Measurements from ENCODE around the gene SMURF2.
"Not testable (repeated sequence)": the region's sequence is repeated elsewhere in the genome, so short reads cannot be mapped to it uniquely, and the experiment has no call there.

Gene SMURF2

DNA sequence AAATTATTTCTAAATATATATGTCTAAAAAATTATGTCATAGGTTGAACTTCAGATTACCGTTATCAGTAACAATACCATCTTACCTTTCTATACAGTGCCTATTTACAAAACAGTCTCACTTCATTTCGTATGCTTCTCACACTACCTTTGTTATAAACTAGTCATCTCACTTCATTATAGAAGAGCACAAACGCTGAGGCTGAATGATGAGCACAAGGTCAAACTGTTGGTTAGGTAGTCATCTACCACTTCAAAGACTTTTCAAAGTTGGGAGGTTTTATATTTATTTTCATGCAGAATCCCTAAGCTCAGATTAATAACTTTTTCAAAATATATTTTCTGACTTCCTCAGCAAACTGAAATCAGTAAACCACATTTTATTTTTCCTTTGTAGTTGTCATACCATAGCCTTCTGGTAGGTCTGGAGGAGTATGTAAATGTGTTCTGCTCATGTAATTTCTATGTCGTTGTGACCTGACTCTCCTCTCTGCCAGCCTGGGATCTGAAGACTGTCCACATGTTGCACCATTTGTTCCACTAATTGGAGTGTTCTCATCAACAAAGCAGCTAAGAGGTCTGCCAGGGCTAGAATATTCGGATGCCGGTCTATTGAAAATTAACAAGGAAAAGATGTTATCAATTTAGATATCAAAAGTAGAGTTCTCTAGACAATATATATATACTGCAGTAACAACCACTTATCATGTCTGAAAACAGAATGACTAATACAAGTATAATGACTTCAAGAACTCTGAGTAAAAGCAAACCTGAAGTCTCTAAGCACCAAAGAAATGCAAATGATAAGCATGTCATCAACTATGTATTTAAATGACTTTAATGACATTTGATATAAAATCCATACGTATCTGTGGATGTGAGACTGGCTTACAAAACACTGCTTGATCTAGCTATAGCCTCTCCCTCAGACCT lies 81.5 kb downstream of the SMURF2 start:
- Histone ChIP-seq H3K4me3 (ENCODE audit: low read length) (no peak overlapping the region), H3K27me3 (replicated peaks; ENCODE audit: control insufficient read depth, insufficient read depth, low read length) (no peaks in the 10 kb centered on the region), H3K4me1 (ENCODE audit: control insufficient read depth, insufficient read depth, low read length) (peaks cover 15% of the 10 kb centered on the region), H3K9me3 (ENCODE audit: control insufficient read depth, low read length) (no peaks in the 10 kb centered on the region), H3K36me3 (ENCODE audit: control insufficient read depth, insufficient read depth, low read length, severe bottlenecking) (peaks cover 50% of the 10 kb centered on the region), H3K9ac (ENCODE audit: low read length) (no peak overlapping the region)
- peak; percentile 33 for DNase-seq (ENCODE audit: low read depth)

DNA sequence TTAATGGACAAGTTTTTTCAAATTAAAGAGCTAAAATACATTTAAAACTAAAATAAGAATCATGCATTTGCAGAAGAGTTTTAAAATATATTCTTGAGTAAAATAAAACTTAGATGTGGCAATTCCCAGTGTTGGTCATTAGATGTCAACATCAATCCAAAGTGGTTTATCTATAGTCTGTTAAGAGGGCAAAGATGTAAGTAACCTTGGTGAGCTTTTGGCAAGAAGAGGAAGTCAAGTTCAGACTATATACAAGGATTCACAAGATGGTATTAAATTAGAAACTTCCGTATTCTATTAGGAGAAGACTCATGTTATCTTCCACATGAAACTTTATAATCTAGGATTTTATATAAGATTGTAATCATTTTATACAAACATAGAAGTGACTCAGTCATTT lies 82.2 kb downstream of the SMURF2 start:
- H3K27me3 ChIP-seq (replicated peaks; ENCODE audit: control insufficient read depth, insufficient read depth, low read length) = no peaks in the 10 kb centered on the region
- H3K4me3 ChIP-seq (ENCODE audit: low read length) = no peak overlapping the region
- H3K36me3 ChIP-seq (ENCODE audit: control insufficient read depth, insufficient read depth, low read length, severe bottlenecking) = peaks cover 45% of the 10 kb centered on the region
- H3K4me1 ChIP-seq (ENCODE audit: control insufficient read depth, insufficient read depth, low read length) = peaks cover 15% of the 10 kb centered on the region
- no peak for DNase-seq (ENCODE audit: low read depth)
- no peaks in the 10 kb centered on the region for H3K9me3 ChIP-seq (ENCODE audit: control insufficient read depth, low read length)
- H3K9ac ChIP-seq (ENCODE audit: low read length) = no peak overlapping the region

GRCh38 chr17:64577025-64577424 lies 85.1 kb downstream of the SMURF2 start:
- not testable (repeated sequence) for DNase-seq (ENCODE audit: low read depth); H3K27me3 ChIP-seq (replicated peaks; ENCODE audit: control insufficient read depth, insufficient read depth, low read length); H3K9me3 ChIP-seq (ENCODE audit: control insufficient read depth, low read length); H3K4me3 ChIP-seq (ENCODE audit: low read length); H3K9ac ChIP-seq (ENCODE audit: low read length)
- peaks cover 29% of the 10 kb centered on the region for H3K4me1 ChIP-seq (ENCODE audit: control insufficient read depth, insufficient read depth, low read length)
- H3K36me3 ChIP-seq (ENCODE audit: control insufficient read depth, insufficient read depth, low read length, severe bottlenecking) = peaks cover 30% of the 10 kb centered on the region

DNA sequence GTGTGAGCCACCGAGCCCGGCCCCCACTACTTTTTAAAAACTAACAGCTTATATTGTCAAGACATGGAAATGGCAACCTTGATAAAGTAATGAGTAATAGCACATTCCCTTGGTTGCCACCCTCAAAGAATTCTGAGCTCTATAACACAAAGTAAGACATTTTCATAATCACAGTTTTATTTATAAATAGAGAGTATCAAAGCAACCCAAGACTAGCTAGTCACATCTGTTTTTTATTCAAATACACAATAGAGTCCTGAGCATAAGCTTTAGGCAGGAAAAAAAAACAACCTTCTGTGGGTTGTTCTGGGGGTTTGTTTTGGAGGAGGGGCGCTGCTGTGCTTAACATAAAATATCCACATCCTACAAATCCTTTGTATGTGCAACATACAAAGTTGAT lies 86.7 kb downstream of the SMURF2 start:
- H3K27me3 ChIP-seq (replicated peaks; ENCODE audit: control insufficient read depth, insufficient read depth, low read length) = no peaks in the 10 kb centered on the region
- H3K4me1 ChIP-seq (ENCODE audit: control insufficient read depth, insufficient read depth, low read length) = peaks cover 28% of the 10 kb centered on the region
- peak; percentile 43 for DNase-seq (ENCODE audit: low read depth)
- no peak overlapping the region for H3K4me3 ChIP-seq (ENCODE audit: low read length)
- peaks cover 33% of the 10 kb centered on the region for H3K36me3 ChIP-seq (ENCODE audit: control insufficient read depth, insufficient read depth, low read length, severe bottlenecking)
- H3K9ac ChIP-seq (ENCODE audit: low read length) = no peak overlapping the region
- no peaks in the 10 kb centered on the region for H3K9me3 ChIP-seq (ENCODE audit: control insufficient read depth, low read length)

- no peak overlapping the region for H3K9ac ChIP-seq (ENCODE audit: low read length)
- H3K4me1 ChIP-seq (ENCODE audit: control insufficient read depth, insufficient read depth, low read length) = peaks cover 26% of the 10 kb centered on the region
- no peaks in the 10 kb centered on the region for H3K27me3 ChIP-seq (replicated peaks; ENCODE audit: control insufficient read depth, insufficient read depth, low read length)
- DNase-seq (ENCODE audit: low read depth) = peak; percentile 60
- no peaks in the 10 kb centered on the region for H3K9me3 ChIP-seq (ENCODE audit: control insufficient read depth, low read length)
- H3K4me3 ChIP-seq (ENCODE audit: low read length) = no peak overlapping the region
- H3K36me3 ChIP-seq (ENCODE audit: control insufficient read depth, insufficient read depth, low read length, severe bottlenecking) = peaks cover 33% of the 10 kb centered on the region
These were observed 87.5 kb downstream of the SMURF2 start for GRCh38 chr17:64574646-64575045.

DNA sequence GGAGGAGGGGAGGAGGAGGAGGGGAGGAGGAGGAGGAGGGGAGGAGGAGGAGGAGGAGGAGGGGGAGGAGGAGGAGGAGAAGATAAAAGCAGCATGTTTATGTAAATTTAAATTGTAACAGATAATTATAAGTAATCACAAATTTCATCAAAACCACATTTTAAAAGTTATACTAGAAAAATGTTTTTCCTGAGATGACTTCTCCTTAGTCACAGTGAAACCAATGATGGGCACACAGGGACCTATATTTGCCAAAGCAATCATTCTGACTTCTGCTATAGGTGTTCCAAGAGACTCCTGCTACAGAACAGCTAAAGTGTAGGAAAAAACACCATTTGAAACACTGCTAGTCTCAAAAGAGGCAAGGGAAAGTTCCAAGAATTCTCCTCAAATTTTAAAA lies 88.9 kb downstream of the SMURF2 start:
- H3K9ac ChIP-seq (ENCODE audit: low read length) = no peak overlapping the region
- H3K9me3 ChIP-seq (ENCODE audit: control insufficient read depth, low read length) = no peaks in the 10 kb centered on the region
- H3K27me3 ChIP-seq (replicated peaks; ENCODE audit: control insufficient read depth, insufficient read depth, low read length) = no peaks in the 10 kb centered on the region
- no peak overlapping the region for H3K4me3 ChIP-seq (ENCODE audit: low read length)
- DNase-seq (ENCODE audit: low read depth) = no peak
- H3K36me3 ChIP-seq (ENCODE audit: control insufficient read depth, insufficient read depth, low read length, severe bottlenecking) = peaks cover 37% of the 10 kb centered on the region
- peaks cover 22% of the 10 kb centered on the region for H3K4me1 ChIP-seq (ENCODE audit: control insufficient read depth, insufficient read depth, low read length)

GRCh38 chr17:64572682-64573154 lies 89.4 kb downstream of the SMURF2 start:
- Histone ChIP-seq H3K27me3 (replicated peaks; ENCODE audit: control insufficient read depth, insufficient read depth, low read length) (no peaks in the 10 kb centered on the region), H3K4me1 (ENCODE audit: control insufficient read depth, insufficient read depth, low read length) (peaks cover 22% of the 10 kb centered on the region), H3K4me3 (ENCODE audit: low read length) (no peak overlapping the region), H3K9ac (ENCODE audit: low read length) (no peak overlapping the region), H3K9me3 (ENCODE audit: control insufficient read depth, low read length) (no peaks in the 10 kb centered on the region), H3K36me3 (ENCODE audit: control insufficient read depth, insufficient read depth, low read length, severe bottlenecking) (peaks cover 35% of the 10 kb centered on the region)
- DNase-seq (ENCODE audit: low read depth) = peak; percentile 67

DNA sequence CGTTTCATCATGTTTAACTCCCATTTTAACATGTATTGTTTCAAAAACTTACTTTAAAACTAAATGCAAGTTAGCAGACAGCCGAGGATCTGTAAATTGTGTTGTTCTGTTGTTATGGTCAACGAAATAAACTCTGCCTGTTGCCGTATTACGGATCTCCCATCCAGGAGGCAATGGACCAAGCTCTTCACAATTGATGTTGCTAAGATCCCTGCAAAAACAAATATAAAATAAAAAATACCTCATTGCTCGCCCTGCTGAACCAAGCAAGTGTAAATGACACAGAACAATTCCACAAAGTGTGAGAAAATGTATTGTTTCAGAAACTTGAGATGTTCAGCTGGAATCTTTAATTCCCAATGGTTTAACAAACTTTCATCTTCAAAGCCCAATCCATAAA lies 90.4 kb downstream of the SMURF2 start:
- Histone ChIP-seq H3K27me3 (replicated peaks; ENCODE audit: control insufficient read depth, insufficient read depth, low read length) (no peaks in the 10 kb centered on the region), H3K4me1 (ENCODE audit: control insufficient read depth, insufficient read depth, low read length) (peaks cover 22% of the 10 kb centered on the region), H3K9me3 (ENCODE audit: control insufficient read depth, low read length) (no peaks in the 10 kb centered on the region), H3K9ac (ENCODE audit: low read length) (no peak overlapping the region), H3K36me3 (ENCODE audit: control insufficient read depth, insufficient read depth, low read length, severe bottlenecking) (peaks cover 34% of the 10 kb centered on the region), H3K4me3 (ENCODE audit: low read length) (no peak overlapping the region)
- no peak for DNase-seq (ENCODE audit: low read depth)

GRCh38 chr17:64565563-64565962 lies 96.5 kb downstream of the SMURF2 start:
- no peak for DNase-seq (ENCODE audit: low read depth)
- H3K4me1 ChIP-seq (ENCODE audit: control insufficient read depth, insufficient read depth, low read length) = peaks cover 22% of the 10 kb centered on the region
- peaks cover 39% of the 10 kb centered on the region for H3K36me3 ChIP-seq (ENCODE audit: control insufficient read depth, insufficient read depth, low read length, severe bottlenecking)
- H3K27me3 ChIP-seq (replicated peaks; ENCODE audit: control insufficient read depth, insufficient read depth, low read length) = no peaks in the 10 kb centered on the region
- H3K4me3 ChIP-seq (ENCODE audit: low read length) = no peak overlapping the region
- H3K9me3 ChIP-seq (ENCODE audit: control insufficient read depth, low read length) = no peaks in the 10 kb centered on the region
- no peak overlapping the region for H3K9ac ChIP-seq (ENCODE audit: low read length)

DNA sequence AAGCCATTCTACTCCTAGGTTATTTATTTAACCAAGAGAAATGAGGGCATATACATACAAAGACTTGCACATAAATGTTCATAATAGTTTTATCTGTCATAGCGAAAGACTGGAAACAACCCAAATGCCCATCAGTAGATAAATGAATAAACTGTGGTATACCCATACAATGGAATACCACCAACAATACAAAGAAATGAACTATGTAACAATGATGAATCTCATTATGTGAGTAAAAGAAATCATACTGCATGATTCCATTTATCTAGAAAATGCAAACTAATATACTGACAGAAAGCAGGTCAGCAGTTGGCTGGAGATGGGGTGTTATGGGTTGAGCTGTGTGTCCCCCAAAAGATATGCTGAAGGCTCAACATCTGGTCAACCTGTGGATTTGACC lies 98.0 kb downstream of the SMURF2 start:
- Histone ChIP-seq H3K9me3 (ENCODE audit: control insufficient read depth, low read length) (no peaks in the 10 kb centered on the region), H3K4me1 (ENCODE audit: control insufficient read depth, insufficient read depth, low read length) (peaks cover 22% of the 10 kb centered on the region), H3K9ac (ENCODE audit: low read length) (no peak overlapping the region), H3K4me3 (ENCODE audit: low read length) (no peak overlapping the region), H3K27me3 (replicated peaks; ENCODE audit: control insufficient read depth, insufficient read depth, low read length) (no peaks in the 10 kb centered on the region), H3K36me3 (ENCODE audit: control insufficient read depth, insufficient read depth, low read length, severe bottlenecking) (peaks cover 33% of the 10 kb centered on the region)
- no peak for DNase-seq (ENCODE audit: low read depth)

DNA sequence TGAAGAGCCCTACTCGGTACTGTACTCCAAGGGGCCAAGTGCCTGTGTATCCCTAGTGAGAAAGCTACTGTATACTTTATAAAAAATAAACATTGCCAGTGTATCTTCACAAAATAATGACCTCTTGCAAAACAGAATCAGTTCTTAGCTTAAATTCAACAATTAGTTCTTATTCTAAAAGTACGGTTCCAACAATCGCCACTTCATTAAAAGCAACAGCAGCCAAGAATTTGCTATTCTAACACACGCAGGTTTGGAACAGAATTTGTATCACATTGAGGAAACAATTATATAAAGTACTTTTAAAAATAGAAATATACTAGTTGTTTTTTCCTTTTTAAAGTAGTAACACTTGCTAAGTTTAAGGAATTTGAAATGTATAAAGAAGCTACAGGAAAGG lies 106.8 kb downstream of the SMURF2 start:
- Histone ChIP-seq H3K36me3 (ENCODE audit: control insufficient read depth, insufficient read depth, low read length, severe bottlenecking) (peaks cover 39% of the 10 kb centered on the region), H3K27me3 (replicated peaks; ENCODE audit: control insufficient read depth, insufficient read depth, low read length) (no peaks in the 10 kb centered on the region), H3K9me3 (ENCODE audit: control insufficient read depth, low read length) (no peaks in the 10 kb centered on the region), H3K4me1 (ENCODE audit: control insufficient read depth, insufficient read depth, low read length) (peaks cover 4% of the 10 kb centered on the region), H3K9ac (ENCODE audit: low read length) (no peak overlapping the region), H3K4me3 (ENCODE audit: low read length) (no peak overlapping the region)
- DNase-seq (ENCODE audit: low read depth) = no peak
